Activated T-helper 1 cell treated with Interleukin-2 at 50 U/mL for 16 hours (primary cell): Measurements from ENCODE around the gene GDF9.

ENCODE experiments used
- DNase-seq: peaks from one replicate; pipeline ENCODE4 v3.0.0-alpha.2; 2020; ENCODE audit warnings: low read depth

The GDF9 gene

GRCh38 chr5:132866342-132867045 lies at the start of gene GDF9, which contains the start of gene UQCRQ:
Gene GDF9, minus strand, starts transcription at chr5:132866469. Its CDS starts 1,936 bp downstream, at chr5:132864533.
Gene UQCRQ, plus strand, starts transcription at chr5:132866642. Its CDS starts 240 bp downstream, at chr5:132866882.
- DNase-seq = peak; percentile 81

DNA sequence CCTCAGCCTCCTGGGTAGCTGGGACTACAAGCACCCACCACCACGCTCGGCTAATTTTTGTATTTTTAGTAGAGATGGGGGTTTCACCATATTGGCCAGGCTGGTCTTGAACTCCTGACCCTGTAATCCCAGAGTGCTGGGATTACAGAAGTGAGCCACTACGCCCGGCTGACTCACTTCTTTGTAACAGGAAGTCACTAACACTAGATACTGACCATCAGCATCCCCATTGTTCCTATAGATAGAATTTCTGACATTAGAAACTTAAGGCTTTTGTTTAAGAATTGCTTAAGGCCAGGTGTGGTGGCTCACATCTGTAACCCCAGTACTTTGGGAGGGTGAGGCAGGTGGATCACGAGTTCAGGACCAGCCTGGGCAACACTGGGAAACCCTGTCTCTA lies 49.4 kb upstream of the GDF9 start:
- DNase-seq = no peak

GRCh38 chr5:132909702-132910101 lies 43.4 kb upstream of the GDF9 start:
- DNase-seq = no peak

DNA sequence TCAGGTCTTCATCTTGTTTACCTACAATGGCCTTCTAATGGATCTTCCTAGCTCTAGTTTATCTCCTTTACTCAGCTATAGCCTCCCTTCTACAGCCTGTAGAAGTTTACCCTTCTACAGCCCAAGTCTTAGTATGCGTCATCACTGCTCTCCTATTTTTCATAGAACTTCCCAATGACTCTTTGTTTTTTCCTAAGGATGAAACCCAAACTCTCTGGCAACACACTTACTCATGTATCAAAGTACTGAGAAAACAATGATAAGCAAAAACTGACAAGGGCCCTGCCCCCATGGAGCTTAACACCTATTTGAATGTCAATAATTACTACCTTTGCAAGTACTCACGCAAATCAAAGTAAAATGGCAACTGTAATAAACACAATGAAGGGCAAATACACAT lies 40.9 kb upstream of the GDF9 start:
- DNase-seq = no peak

DNA sequence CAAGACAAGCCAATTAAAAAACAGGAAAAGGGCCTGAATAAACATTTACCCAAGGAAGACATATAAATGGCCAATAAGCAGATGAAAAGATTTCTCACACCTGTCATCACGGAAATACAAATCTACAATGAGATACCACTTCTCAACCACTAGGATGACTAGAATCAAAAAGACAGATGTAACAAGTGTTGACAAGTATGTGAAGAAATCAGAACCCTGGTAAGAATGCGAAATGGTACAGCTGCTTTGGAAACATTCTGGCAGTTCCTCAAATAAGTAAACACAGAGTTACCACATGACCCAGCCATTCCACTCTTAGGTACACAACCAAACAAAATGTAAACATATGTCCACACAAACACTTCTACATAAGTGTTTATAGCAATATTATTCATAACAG lies 39.7 kb upstream of the GDF9 start:
- DNase-seq = no peak

DNA sequence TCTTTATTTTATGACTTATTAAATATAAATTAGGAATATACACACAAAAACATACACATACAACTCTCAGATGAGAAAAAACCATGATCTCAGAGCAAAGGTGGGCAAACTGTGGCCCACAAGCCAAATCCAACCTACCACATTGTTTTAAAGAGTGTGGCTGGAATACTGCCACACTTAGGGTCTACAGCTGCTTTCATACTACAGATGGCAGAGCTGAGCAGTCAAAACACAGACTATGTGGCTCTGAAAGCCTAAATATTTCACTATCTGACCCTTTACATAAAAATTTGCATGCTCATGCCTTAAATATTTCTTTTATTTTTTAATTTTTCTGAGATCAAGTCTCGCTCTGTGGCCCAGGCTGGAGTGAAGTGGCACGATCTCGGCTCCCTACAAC lies 35.5 kb upstream of the GDF9 start:
- no peak for DNase-seq

DNA sequence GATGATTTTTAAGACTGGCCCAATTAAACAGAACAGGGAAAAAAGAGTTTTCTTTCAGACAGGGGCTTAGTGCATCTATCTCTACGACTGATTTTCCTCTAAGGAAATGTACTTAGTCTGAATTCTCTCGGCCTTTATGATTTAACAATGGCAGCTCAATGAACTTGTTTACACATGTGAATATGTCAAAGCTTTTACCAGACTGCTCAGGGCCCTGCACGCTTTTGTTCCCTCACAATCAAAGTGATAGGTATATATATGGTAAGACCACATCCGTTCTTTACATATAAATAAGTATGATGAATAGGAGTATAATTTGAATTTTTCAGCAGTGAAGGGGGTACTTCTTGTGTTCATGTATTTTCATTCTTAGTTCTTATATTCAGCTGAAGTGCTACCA lies 34.8 kb upstream of the GDF9 start:
- DNase-seq = no peak

DNA sequence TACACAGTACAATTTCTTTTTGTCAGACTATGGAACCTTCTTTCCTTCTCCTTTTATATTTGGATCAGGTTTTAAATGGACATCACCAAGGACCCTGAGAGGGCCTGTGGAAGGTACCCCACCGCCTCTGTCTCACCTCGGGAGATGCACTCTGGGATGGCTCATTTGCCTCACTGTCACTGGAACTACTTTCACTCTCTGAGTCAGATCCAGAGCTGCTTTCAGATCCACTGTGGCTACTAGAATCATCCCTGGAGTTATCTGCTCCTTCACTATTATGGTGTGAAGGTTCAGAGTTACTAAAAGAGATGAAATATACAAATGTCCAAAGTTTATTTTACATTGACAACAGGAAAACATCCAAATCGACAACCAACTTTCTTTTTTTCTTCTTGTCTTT lies 31.8 kb upstream of the GDF9 start:
- no peak for DNase-seq

DNA sequence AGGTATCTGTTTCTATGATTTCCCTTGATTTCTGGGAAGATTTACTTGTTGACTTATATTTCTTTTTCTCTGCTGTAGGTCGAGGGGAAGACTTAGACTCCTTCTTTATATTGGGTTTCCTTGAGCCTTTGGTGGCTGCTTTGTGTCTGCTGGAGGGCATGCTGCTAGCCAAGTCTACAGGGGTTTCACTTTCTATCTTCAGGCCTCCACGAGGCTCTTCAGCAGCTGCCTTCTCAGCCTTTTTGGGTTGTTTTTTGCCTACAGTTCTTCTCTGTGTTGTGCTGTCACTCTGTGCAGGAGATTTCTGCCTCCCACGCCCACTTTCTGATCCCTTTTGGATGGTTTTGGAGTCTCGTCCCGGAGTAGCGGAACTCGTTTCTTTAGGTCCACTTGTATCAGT lies 30.4 kb upstream of the GDF9 start:
- no peak for DNase-seq

- no peak for DNase-seq
These were observed 29.5 kb upstream of the GDF9 start for GRCh38 chr5:132895719-132896305.

DNA sequence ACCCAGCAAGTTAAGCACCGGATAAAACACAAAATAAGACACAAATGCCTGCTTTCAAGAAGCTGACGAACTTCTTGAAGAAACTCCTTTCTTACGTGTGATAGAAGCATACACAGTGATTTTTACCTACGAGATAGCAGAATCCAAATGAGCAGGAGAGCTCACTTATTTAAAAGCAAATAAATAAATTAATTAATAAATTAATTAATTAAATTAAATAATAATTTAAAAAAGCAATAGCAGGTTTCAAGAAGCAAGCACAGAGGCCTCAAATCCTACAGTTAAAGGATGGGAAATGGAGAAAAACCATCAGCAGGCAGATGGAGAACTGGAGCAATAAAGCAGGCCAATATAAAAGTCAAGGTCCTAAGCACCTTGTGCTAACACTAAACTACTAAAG lies 24.5 kb upstream of the GDF9 start:
- DNase-seq = no peak

GRCh38 chr5:132889501-132889900 lies 23.2 kb upstream of the GDF9 start:
- no peak for DNase-seq

- DNase-seq = no peak
These were observed 21.0 kb upstream of the GDF9 start for GRCh38 chr5:132887283-132887682.

DNA sequence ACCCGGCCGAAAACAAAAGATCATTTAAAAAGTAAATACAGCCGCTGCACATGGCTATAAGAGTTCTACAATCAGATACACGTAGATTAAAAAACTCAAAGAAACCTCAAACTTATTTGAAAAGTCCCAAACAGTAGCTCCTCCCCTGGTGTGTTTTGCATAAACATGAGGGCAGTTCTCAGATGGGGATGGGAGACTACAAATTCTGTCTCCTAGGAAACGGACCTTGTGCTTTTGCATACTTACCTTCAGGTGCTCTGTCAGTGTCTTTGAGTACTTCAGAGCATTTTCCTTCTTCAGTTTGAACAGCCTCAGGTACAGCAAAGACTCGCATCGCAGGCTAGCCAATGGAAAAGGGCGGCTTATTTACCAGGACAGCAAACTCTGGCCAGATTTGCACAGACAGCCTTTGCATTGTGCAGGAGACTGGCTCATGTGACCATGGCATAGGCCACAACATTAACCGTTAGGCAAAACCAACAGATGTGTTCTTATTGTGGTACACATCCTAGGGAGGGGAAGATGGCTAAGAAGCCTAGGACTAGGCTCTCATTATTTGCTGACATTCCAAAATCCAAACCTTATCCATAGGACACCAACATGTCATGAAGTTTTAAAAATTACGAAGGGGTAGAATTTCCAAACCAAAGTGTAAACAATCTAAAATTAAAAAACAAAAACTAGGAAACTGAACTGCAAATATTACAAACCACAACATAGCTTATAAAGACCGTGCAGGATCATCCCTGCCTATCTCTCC lies 20.0 kb upstream of the GDF9 start:
- DNase-seq = no peak

GRCh38 chr5:132884548-132884947 lies 18.3 kb upstream of the GDF9 start:
- DNase-seq = no peak

- DNase-seq = peak; percentile 5
These were observed 17.1 kb upstream of the GDF9 start for GRCh38 chr5:132883261-132883834.

- no peak for DNase-seq
These were observed 11.7 kb upstream of the GDF9 start for GRCh38 chr5:132877938-132878337.

- DNase-seq = no peak
These were observed 11.2 kb upstream of the GDF9 start for GRCh38 chr5:132877466-132877865.

DNA sequence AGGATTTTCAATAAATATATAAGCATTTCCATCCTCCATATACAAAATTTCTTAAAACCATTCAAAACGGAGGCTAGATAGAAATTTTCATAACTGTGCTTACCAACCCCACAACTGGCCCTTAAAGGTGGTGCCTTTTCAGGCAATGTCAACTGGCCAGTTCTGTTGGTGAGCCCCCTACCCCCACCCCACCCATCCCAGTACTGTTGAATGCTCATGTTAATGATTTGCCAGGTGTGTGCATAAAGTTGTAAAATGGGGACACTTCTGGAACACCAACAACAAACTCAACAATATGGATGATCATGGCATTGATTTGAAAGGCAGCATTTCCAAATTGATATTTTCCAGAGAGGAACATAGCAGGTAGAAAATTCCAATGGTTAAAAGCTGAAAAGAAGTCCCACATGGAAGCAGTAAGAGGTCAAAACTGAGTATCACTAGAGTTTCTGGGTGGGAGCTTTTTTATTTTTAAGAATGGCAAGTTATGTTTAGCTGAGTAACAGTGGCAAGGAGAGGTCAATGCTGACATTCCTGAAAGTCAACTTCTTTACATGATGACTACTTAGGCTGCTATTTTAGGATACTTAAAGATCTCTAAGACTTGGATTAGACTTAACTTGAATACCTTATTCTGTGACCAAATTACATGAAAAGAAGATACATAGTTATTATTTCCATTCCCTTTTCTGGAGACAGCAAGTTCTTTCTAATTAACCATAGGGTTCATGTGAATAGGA lies 9.9 kb upstream of the GDF9 start:
- DNase-seq = no peak

DNA sequence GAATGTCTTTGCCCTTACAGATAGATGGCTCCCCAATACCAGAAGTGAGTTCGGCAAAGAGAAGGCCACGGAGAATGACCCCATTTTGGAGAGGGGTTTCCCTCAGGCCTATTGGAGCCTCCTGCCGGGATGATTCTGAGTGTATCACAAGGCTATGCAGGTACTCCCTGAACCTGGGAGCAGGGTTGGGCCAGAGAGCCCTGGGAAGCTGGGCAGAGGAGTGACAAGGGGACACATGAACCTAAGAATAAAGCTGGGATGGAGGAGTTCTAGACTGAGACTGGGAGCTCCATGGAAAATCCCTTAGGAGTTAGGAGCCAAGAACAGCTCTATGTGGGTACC lies 7.6 kb upstream of the GDF9 start:
- DNase-seq = no peak

DNA sequence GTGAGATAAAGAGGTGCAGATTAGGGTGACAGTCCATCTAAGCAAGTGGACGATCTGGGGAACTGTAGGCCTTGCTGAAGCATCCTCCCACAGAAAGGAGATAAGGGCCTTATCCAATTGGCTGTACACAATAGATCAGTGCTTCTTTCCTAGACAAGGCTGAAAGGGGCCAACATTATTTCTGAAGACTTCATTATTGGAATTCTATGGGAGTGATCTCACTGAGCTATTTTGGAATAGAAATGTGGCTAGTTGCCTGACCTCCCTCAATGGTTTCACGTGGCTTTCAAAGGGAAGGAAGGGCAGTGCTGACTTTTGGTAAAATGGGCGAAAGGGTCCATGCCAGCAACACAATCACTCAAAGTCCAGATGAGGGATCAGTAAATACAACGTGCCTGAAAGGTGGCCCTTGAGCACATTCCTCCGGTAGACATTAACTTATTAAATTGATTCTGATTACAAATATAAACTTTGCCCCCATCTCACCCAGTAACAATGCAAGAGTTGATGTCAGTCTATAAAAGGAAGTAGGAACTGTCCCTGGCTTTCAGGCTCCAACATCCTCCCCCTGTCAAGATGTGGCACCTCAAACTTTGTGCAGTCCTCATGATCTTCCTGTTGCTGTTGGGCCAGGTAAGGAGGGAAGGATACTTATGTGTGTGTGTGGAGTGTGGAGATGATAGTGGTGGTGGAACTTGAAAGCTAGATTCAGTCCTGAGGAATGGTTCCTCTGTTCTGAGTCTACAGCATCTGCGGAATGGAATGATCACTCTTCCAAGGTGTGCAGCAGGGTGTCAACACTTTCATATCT lies 7.1 kb upstream of the GDF9 start, which contains the start of gene LEAP2:
TSS of gene LEAP2 (plus strand) at position 550 of the 811 bp plus-strand sequence. CDS start at position 577, 27 bp downstream.
- no peak for DNase-seq
